ENCODE data around the gene RRAS. TPM values are rescaled to one million over a fixed set of nuclear protein-coding genes. Genes with fewer than 3 reads are reported as not detected.
A peak's percentile ranks its signal among the peaks of the same experiment; 100 is the strongest.

The RRAS gene
- total and polyA plus RNA-seq, 5 donors, result 76.7 to 153 (median 90.9) TPM

DNA sequence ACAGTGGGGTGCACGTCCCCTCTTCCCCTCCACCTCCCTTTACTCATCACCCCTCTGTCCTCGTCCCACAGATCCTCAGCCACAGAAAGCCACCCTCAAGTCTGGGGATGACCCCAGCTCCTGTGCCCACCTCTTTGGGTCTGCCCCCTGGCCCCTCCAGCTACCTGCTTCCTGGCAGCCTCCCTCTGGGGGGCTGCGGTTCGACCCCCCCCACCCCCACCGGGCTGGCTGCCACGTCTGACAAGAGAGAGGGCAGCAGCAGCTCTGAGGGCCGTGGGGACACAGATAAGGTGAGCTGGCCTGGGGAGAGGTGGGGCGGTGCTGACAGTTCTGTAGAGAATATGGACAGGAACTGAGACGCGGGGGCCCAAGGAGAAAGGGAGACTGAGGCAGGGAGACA lies 14.6 kb upstream of the RRAS start:
- DNase-seq (no peak), ATAC-seq (no peak)
- Histone ChIP-seq H3K4me1 (ENCODE audit: control insufficient read depth, insufficient read depth, low read length) (no peaks in the 10 kb centered on the region), H3K27me3 (ENCODE audit: control insufficient read depth, insufficient read depth) (no peaks in the 10 kb centered on the region), H3K27ac (ENCODE audit: low read length) (no peak overlapping the region), H3K4me3 (ENCODE audit: low read length) (no peak overlapping the region), H3K9me3 (ENCODE audit: control insufficient read depth, low read length) (no peaks in the 10 kb centered on the region)
- 76% methylated on average over 10 of the region's 10 CpGs for WGBS
- intact Hi-C loops (cut with DNase I), result no loop called here

DNA sequence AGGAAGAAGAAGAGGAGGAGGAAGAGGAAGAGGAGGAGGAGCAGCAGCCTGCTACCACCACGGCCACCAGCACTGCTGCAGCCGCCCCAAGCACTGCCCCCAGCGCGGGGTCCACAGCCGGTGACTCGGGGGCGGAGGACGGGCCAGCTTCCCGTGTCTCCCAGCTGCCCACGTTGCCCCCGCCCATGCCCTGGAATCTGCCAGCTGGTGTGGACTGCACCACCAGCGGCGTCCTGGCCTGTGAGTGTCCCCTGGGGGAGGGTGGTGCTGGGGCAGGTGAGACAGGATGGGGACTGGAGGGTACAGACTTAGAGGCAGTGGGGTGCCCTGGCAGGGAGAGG lies 13.5 kb upstream of the RRAS start:
- no peaks in the 10 kb centered on the region for H3K9me3 ChIP-seq (ENCODE audit: control insufficient read depth, low read length)
- no peaks in the 10 kb centered on the region for H3K4me1 ChIP-seq (ENCODE audit: control insufficient read depth, insufficient read depth, low read length)
- no peak overlapping the region for H3K27ac ChIP-seq (ENCODE audit: low read length)
- H3K4me3 ChIP-seq (ENCODE audit: low read length), result no peak overlapping the region
- ATAC-seq (no peak), DNase-seq (no peak)
- intact Hi-C loops (cut with DNase I), result no loop called here
- H3K27me3 ChIP-seq (ENCODE audit: control insufficient read depth, insufficient read depth), result no peaks in the 10 kb centered on the region
- WGBS, result 85% methylated on average over 13 of the region's 13 CpGs

DNA sequence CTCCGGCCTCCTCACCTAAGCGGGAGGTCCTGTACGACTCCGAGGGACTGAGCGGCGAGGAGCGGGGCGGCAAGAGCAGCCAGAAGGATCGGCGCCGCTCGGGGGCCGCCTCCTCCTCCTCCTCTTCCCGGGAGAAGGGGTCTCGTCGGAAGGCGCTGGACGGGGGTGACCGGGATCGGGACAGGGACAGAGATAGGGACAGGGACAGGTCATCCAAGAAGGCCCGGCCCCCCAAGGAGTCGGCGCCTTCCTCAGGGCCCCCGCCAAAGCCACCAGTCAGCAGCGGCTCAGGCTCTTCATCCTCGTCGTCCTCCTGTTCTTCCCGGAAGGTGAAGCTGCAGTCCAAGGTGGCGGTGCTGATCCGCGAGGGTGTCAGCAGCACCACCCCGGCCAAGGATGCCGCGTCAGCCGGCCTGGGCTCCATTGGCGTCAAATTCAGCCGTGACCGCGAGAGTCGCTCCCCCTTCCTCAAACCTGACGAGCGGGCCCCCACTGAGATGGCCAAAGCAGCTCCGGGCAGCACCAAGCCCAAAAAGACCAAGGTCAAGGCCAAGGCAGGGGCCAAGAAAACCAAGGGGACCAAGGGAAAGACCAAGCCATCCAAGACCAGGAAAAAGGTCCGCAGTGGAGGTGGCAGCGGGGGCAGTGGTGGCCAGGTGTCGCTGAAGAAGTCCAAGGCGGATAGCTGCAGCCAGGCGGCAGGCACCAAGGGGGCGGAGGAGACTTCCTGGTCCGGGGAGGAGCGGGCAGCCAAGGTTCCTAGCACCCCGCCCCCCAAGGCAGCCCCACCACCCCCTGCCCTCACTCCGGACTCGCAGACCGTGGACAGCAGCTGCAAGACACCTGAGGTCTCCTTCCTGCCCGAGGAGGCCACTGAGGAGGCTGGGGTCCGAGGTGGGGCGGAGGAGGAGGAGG lies 12.9 kb upstream of the RRAS start:
- ATAC-seq, result no peak
- H3K4me3 ChIP-seq (ENCODE audit: low read length), result no peak overlapping the region
- no peaks in the 10 kb centered on the region for H3K27me3 ChIP-seq (ENCODE audit: control insufficient read depth, insufficient read depth)
- H3K9me3 ChIP-seq (ENCODE audit: control insufficient read depth, low read length), result no peaks in the 10 kb centered on the region
- H3K4me1 ChIP-seq (ENCODE audit: control insufficient read depth, insufficient read depth, low read length), result no peaks in the 10 kb centered on the region
- 93% methylated on average over 58 of the region's 58 CpGs for WGBS
- DNase-seq, result no peak
- H3K27ac ChIP-seq (ENCODE audit: low read length), result no peak overlapping the region
- intact Hi-C loops (cut with DNase I), result no loop called here

DNA sequence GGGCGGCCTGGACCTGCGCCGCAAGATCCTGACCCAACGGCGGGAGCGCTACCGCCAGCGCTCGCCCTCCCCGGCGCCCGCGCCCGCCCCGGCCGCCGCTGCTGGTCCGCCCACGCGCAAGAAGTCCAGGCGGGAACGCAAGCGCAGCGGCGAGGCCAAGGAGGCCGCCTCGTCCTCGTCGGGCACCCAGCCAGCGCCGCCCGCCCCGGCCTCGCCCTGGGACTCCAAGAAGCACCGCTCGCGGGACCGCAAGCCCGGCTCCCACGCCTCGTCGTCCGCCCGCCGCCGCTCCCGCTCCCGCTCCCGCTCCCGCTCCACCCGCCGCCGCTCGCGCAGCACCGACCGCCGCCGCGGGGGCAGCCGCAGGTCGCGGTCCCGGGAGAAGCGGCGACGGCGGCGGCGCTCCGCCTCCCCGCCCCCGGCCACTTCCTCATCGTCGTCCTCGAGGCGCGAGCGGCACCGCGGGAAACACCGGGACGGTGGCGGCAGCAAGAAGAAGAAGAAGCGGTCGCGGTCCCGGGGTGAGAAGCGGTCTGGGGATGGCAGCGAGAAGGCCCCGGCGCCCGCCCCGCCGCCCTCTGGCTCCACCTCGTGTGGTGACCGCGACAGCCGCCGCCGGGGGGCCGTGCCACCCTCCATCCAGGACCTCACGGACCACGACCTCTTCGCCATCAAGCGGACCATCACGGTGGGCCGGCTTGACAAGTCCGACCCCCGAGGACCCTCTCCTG lies 12.0 kb upstream of the RRAS start:
- no peaks in the 10 kb centered on the region for H3K9me3 ChIP-seq (ENCODE audit: control insufficient read depth, low read length)
- DNase-seq (no peak), ATAC-seq (no peak)
- WGBS, result 97% methylated on average over 110 of the region's 110 CpGs
- H3K4me3 ChIP-seq (ENCODE audit: low read length), result no peak overlapping the region
- no peak overlapping the region for H3K27ac ChIP-seq (ENCODE audit: low read length)
- intact Hi-C loops (cut with DNase I), result no loop called here
- H3K27me3 ChIP-seq (ENCODE audit: control insufficient read depth, insufficient read depth), result no peaks in the 10 kb centered on the region
- H3K4me1 ChIP-seq (ENCODE audit: control insufficient read depth, insufficient read depth, low read length), result no peaks in the 10 kb centered on the region

DNA sequence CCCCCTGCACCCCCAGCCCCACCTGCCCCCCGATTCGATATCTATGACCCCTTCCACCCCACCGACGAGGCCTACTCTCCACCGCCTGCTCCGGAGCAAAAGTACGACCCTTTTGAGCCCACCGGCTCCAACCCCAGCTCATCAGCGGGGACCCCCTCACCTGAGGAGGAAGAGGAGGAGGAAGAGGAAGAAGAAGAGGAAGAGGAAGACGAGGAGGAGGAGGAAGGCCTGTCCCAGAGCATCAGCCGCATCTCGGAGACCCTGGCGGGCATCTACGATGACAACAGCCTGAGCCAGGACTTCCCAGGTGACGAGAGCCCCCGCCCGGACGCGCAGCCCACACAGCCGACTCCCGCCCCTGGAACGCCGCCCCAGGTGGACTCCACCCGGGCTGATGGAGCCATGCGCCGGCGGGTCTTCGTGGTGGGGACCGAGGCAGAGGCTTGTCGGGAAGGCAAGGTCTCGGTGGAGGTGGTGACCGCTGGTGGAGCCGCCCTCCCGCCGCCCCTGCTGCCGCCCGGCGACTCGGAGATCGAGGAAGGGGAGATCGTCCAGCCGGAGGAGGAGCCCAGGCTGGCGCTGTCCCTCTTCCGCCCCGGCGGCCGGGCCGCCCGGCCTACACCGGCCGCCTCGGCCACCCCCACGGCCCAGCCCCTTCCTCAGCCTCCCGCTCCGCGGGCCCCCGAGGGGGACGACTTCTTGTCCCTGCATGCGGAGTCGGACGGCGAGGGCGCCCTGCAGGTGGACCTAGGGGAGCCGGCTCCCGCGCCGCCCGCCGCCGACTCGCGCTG lies 11.3 kb upstream of the RRAS start:
- H3K4me3 ChIP-seq (ENCODE audit: low read length), result no peak overlapping the region
- H3K27me3 ChIP-seq (ENCODE audit: control insufficient read depth, insufficient read depth), result no peaks in the 10 kb centered on the region
- H3K9me3 ChIP-seq (ENCODE audit: control insufficient read depth, low read length), result no peaks in the 10 kb centered on the region
- H3K27ac ChIP-seq (ENCODE audit: low read length), result no peak overlapping the region
- 95% methylated on average over 72 of the region's 72 CpGs for WGBS
- H3K4me1 ChIP-seq (ENCODE audit: control insufficient read depth, insufficient read depth, low read length), result no peaks in the 10 kb centered on the region
- DNase-seq, result no peak
- intact Hi-C loops (cut with DNase I), result no loop called here
- no peak for ATAC-seq

DNA sequence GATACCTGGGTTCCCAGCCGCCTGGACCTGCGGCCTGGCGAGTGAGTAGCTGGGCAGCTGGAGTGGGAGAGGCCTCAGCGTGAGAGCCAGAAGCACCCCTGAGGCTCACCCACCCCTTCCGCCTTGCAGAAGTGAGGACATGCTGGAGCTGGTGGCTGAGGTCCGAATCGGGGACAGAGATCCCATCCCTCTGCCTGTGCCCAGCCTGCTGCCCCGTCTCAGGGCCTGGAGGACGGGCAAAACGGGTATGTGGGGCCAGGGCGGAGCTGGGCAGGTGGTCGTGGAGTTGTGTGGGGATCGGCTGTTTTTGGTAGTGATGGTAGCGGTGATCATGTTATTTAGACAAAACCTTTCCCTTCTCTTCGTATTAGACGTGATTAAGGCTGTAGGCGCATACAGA lies 6.6 kb upstream of the RRAS start:
- 92% methylated on average over 17 of the region's 17 CpGs for WGBS
- Histone ChIP-seq H3K4me3 (ENCODE audit: low read length) (no peak overlapping the region), H3K27me3 (ENCODE audit: control insufficient read depth, insufficient read depth) (no peaks in the 10 kb centered on the region), H3K9me3 (ENCODE audit: control insufficient read depth, low read length) (no peaks in the 10 kb centered on the region), H3K27ac (ENCODE audit: low read length) (no peak overlapping the region), H3K4me1 (ENCODE audit: control insufficient read depth, insufficient read depth, low read length) (no peaks in the 10 kb centered on the region)
- intact Hi-C loops (cut with DNase I), result no loop called here
- DNase-seq, result peak in 1 of 3 donors; percentile 25
- ATAC-seq, result no peak

DNA sequence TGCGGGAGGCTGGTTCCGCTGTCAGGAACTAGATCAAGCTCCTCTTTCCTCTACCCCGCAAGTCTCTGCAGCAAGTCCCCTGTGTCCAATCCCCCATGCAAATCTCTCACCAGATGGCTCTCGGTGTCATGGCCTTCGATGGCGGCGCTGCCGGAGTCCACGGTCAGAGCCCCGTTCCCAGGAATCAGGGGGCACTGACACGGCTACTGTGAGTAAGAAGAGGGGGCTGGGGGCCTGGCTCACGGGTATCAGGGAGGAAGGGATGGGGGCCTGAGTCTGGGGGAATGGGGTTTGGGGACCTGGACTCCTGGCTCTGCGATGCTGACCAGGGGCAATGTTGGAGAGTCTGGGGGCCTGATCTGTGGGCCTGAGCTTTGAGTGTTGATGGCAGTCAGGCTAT lies 6.1 kb upstream of the RRAS start:
- 91% methylated on average over 13 of the region's 13 CpGs for WGBS
- Histone ChIP-seq H3K27ac (ENCODE audit: low read length) (no peak overlapping the region), H3K4me1 (ENCODE audit: control insufficient read depth, insufficient read depth, low read length) (no peaks in the 10 kb centered on the region), H3K27me3 (ENCODE audit: control insufficient read depth, insufficient read depth) (no peaks in the 10 kb centered on the region), H3K4me3 (ENCODE audit: low read length) (no peak overlapping the region), H3K9me3 (ENCODE audit: control insufficient read depth, low read length) (no peaks in the 10 kb centered on the region)
- DNase-seq, result no peak
- no peak for ATAC-seq
- intact Hi-C loops (cut with DNase I), result no loop called here

DNA sequence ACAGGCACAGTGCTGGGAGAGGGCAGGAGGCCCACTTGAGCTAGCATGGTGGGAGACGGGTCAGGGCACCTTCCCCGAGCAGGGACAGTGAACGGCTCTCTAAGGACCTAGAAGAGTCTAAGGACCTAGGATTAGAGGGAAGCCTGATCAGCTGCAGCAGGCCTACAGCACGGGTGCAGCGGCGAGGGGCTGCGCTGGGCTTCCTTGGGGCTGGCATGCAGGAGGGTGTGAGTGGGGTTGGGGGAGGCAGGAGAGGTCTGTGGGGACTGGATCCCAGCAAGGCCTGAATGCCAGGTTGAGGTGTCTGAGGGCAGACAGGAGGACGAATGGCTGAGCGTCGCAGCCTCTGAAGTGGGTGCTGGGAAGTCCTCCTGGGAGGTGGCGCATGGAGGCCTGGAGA lies 5.6 kb upstream of the RRAS start:
- no peak for ATAC-seq
- Histone ChIP-seq H3K4me3 (ENCODE audit: low read length) (no peak overlapping the region), H3K27ac (ENCODE audit: low read length) (no peak overlapping the region), H3K9me3 (ENCODE audit: control insufficient read depth, low read length) (no peaks in the 10 kb centered on the region), H3K4me1 (ENCODE audit: control insufficient read depth, insufficient read depth, low read length) (no peaks in the 10 kb centered on the region), H3K27me3 (ENCODE audit: control insufficient read depth, insufficient read depth) (no peaks in the 10 kb centered on the region)
- intact Hi-C loops (cut with DNase I), result no loop called here
- no peak for DNase-seq
- 86% methylated on average over 11 of the region's 11 CpGs for WGBS

DNA sequence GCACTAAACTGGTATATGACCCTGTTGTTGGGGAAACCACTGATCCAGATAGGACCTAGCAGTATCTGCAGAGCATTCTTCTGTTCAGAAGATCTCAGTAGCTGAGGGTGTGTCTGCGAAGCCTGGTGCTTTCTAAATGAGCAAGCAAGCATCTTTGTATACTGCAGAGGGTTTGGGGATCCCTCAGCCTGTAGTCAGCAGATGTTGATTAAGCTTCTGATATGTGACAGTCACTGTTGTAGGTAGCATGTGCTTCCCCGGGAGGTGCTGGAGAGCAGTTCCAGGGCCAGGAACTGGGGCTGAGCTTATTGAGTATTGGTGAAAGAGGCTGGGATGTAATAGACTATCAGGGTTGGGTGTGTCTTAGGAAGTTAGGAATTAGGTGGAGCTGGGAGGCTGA lies 3.5 kb upstream of the RRAS start:
- H3K4me3 ChIP-seq (ENCODE audit: low read length), result no peak overlapping the region

DNA sequence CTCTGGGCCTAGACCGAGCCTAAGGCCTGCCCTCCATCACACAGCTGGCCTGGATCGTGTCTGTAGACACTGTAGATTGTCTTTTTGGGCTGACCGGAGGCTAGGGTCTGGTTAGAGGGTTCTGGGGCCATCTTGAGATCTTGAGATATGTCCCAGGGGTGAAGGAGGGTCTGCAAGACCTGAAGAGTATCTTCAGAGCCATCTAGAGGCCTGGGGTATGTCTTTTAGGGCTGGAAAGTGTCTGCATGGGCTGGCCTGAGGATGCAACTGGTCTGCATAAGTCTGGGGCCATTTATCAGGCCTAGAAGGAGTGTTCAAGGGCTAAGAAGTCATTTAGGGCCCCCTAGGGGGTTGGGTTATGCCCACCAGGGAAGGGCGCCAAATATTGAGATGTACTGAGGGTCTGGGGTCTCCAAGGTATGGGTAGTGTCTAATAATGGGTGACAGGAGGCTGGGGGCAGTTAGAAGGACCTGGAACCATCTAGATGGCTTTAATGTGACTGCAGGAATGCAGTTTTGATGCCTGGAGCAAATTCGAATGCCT lies 2.6 kb upstream of the RRAS start:
- intact Hi-C loops (cut with DNase I), result no loop called here
- no peaks in the 10 kb centered on the region for H3K9me3 ChIP-seq (ENCODE audit: control insufficient read depth, low read length)
- WGBS, result 8% methylated on average over 5 of the region's 5 CpGs
- no peaks in the 10 kb centered on the region for H3K27me3 ChIP-seq (ENCODE audit: control insufficient read depth, insufficient read depth)
- ATAC-seq, result no peak
- H3K27ac ChIP-seq (ENCODE audit: low read length), result peak overlapping the region; percentile 87
- H3K4me3 ChIP-seq (ENCODE audit: low read length), result peak overlapping the region; percentile 96
- no peaks in the 10 kb centered on the region for H3K4me1 ChIP-seq (ENCODE audit: control insufficient read depth, insufficient read depth, low read length)
- DNase-seq, result no peak

More for the DNA sequence above, 3.5 kb upstream of the RRAS start:
- Histone ChIP-seq H3K4me1 (ENCODE audit: control insufficient read depth, insufficient read depth, low read length) (no peaks in the 10 kb centered on the region), H3K27me3 (ENCODE audit: control insufficient read depth, insufficient read depth) (no peaks in the 10 kb centered on the region), H3K27ac (ENCODE audit: low read length) (no peak overlapping the region), H3K9me3 (ENCODE audit: control insufficient read depth, low read length) (no peaks in the 10 kb centered on the region)
- no peak for DNase-seq
- 71% methylated on average over 2 of the region's 2 CpGs for WGBS
- no peak for ATAC-seq
- intact Hi-C loops (cut with DNase I), result no loop called here

Data from right cardiac atrium (tissue), 5 donors.